DOHH2 (cell line): Measurements from ENCODE around the gene ZBTB16.

ENCODE experiments used
- H3F3A ChIP-seq: fragments of 200-600 bp; sonication (generic), shearing (Covaris generic); 2 replicates; pipeline ENCODE4 v1.6.0; 2016; ENCODE audit warnings: antibody characterized with exemption, mild to moderate bottlenecking; ENCODE audit not compliant: control insufficient read depth, insufficient read depth
- H3K27ac ChIP-seq: fragments of 200-600 bp; sonication (generic); 2 replicates; pipeline ENCODE4 v1.5.1; 2014; ENCODE audit warnings: low read depth, mild to moderate bottlenecking, low read length, moderate library complexity
- H3K27me3 ChIP-seq: fragments of 200-600 bp; sonication (generic); 2 replicates; pipeline ENCODE4 v1.6.1; 2014; ENCODE audit warnings: mild to moderate bottlenecking, low read length, mixed read lengths; ENCODE audit not compliant: control insufficient read depth
- H3K36me3 ChIP-seq: fragments of 200-600 bp; sonication (generic); 2 replicates; pipeline ENCODE4 v1.6.1; 2014; ENCODE audit warnings: mild to moderate bottlenecking, low read length, moderate library complexity, mixed read lengths; ENCODE audit not compliant: control insufficient read depth
- H3K4me1 ChIP-seq: fragments of 200-600 bp; sonication (generic); 2 replicates; pipeline ENCODE4 v1.6.1; 2014; ENCODE audit warnings: mild to moderate bottlenecking, low read length, mixed read lengths; ENCODE audit not compliant: control insufficient read depth
- H3K4me2 ChIP-seq: fragments of 200-600 bp; sonication (generic); 2 replicates; pipeline ENCODE4 v1.6.0; 2014; ENCODE audit warnings: mild to moderate bottlenecking, low read length, moderate library complexity
- H3K4me3 ChIP-seq: fragments of 200-600 bp; sonication (generic); 2 replicates; pipeline ENCODE4 v1.5.1; 2014; ENCODE audit warnings: mild to moderate bottlenecking, low read length, mixed read lengths
- H3K79me2 ChIP-seq: fragments of 200-600 bp; sonication (generic); 2 replicates; pipeline ENCODE4 v1.6.1; 2014; ENCODE audit warnings: mild to moderate bottlenecking, low read length, mixed read lengths; ENCODE audit not compliant: control insufficient read depth
- H3K9me2 ChIP-seq: fragments of 200-600 bp; sonication (generic); replicated peaks from 2 replicates; pipeline ENCODE4 v1.6.1; 2014; ENCODE audit warnings: mild to moderate bottlenecking, low read length, mixed read lengths; ENCODE audit not compliant: control insufficient read depth
- H3K9me3 ChIP-seq: fragments of 200-600 bp; sonication (generic); 2 replicates; pipeline ENCODE4 v1.6.1; 2014; ENCODE audit warnings: antibody characterized with exemption, low read length, mixed read lengths; ENCODE audit not compliant: control insufficient read depth, insufficient read depth
- H4K20me1 ChIP-seq: fragments of 200-600 bp; sonication (generic); 2 replicates; pipeline ENCODE4 v1.6.0; 2014; ENCODE audit warnings: low read depth, mild to moderate bottlenecking, antibody characterized with exemption, low read length, moderate library complexity; ENCODE audit not compliant: control insufficient read depth, insufficient read depth
- CTCF ChIP-seq: fragments of 200-600 bp; sonication (generic); IDR thresholded peaks from one replicate; pipeline ENCODE4 v1.5.1; 2014; ENCODE audit warnings: antibody characterized with exemption, mild to moderate bottlenecking, low read depth, low read length; ENCODE audit not compliant: poor library complexity, severe bottlenecking
- EZH2phosphoT487 ChIP-seq: fragments of 200-600 bp; sonication (generic); IDR thresholded peaks from 2 replicates; pipeline ENCODE4 v1.6.1; 2017; ENCODE audit warnings: borderline replicate concordance, mild to moderate bottlenecking, antibody characterized with exemption, low read length, moderate library complexity, mixed read lengths

ZBTB16 gene

GRCh38 chr11:114226356-114226755 lies 166.8 kb downstream of the ZBTB16 start:
- no peak for TF ChIP-seq CTCF
- no peak for TF ChIP-seq EZH2phosphoT487
- Histone ChIP-seq H3K9me3 (no peaks in the 10 kb centered on the region), H3K27me3 (peaks cover 29% of the 10 kb centered on the region), H3K4me1 (no peaks in the 10 kb centered on the region), H3K4me3 (no peak overlapping the region), H4K20me1 (no peaks in the 10 kb centered on the region), H3K36me3 (no peaks in the 10 kb centered on the region), H3K27ac (no peak overlapping the region), H3F3A (no peaks in the 10 kb centered on the region), H3K9me2 (no peaks in the 10 kb centered on the region), H3K79me2 (no peaks in the 10 kb centered on the region), H3K4me2 (no peak overlapping the region)

DNA sequence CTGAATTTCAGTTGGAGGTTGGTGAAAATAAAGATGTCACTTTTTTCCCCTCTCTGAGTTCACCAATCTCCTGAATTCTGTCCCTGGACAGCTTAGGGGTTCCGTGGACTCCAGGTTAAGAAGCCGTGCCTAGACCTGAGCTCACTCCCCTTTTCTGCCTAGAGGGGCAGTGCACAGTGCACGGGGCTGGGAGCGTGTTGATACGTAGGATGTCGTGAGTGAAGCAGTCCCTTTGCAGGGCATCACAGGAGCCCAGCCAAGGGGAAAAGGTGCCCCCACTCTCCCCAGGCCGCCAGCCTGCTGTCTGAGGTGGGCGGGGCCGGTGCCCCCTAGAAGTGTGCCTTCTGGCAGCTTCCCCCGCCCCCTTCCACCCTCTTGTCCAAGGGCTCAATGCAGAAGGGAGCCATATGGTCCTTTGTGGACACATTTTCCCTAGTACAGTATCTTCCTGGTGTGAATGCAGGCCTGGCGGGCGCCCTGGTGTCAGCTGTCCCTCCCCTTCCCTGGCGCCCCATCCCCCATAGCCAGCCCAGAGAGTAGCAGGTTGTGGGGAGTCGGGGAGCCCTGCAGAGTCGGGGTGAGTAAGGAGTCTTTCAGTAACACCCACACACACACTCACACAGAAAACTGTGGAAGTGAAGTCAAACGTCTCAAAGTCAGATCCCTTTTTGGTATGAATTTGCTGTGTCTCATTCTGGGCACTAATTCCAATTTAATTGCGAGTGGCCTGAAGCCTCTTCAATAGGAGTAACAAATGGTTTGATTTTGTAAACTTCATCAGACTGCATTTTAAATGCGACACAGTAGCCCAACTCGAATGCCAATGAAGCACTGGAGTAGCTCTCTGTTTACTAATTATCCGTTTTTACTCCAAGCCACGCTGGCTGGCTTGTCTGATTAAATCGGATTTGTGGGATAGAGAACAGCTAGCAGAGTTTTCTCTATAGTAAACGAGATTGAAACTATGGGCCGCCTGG lies 169.2 kb downstream of the ZBTB16 start:
- H3K4me1 ChIP-seq: no peaks in the 10 kb centered on the region

DNA sequence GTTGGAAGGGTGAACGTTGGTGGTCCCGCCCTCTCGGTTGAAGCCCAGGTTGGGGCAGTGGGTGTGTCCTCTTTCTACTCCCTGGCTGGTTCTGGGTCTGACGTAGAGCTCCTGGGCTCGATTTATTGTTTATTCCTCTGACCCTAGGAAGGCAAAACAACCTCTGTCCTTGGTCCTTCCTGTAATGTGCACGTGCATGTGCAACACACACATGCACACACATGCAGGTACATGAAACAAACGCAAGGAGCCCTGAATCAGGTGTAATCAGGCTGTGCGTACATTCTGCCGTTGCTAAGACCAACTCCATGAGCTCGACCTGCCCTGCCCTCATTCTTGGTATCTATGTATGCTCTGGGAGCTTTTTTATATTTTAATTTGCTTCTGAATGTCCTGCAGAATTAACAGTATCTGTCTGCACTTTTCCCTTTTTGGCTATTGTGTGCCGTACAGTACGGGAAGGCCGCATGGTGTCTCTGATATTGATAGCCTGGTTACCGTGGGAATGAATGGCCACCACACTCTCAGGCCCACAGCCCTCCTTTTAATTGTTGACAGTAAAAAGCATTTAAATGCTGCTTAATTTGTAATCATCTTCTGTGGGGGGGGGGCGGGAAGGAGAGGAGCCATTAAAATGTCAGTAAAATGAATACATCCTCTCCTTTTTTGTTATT lies 170.7 kb downstream of the ZBTB16 start:
- no peak for TF ChIP-seq CTCF
- no peak for TF ChIP-seq EZH2phosphoT487
- Histone ChIP-seq H3K27me3 (peaks cover 27% of the 10 kb centered on the region), H3K36me3 (no peaks in the 10 kb centered on the region), H3K79me2 (no peaks in the 10 kb centered on the region), H3F3A (no peaks in the 10 kb centered on the region), H3K27ac (no peak overlapping the region), H3K4me3 (no peak overlapping the region), H4K20me1 (no peaks in the 10 kb centered on the region), H3K9me2 (no peaks in the 10 kb centered on the region), H3K9me3 (no peaks in the 10 kb centered on the region), H3K4me2 (no peak overlapping the region), H3K4me1 (no peaks in the 10 kb centered on the region)

More for the DNA sequence above, 169.2 kb downstream of the ZBTB16 start:
- TF ChIP-seq CTCF: no peak
- Histone ChIP-seq H3K36me3 (no peaks in the 10 kb centered on the region), H3K9me2 (no peaks in the 10 kb centered on the region), H3K79me2 (no peaks in the 10 kb centered on the region), H3K27me3 (peaks cover 25% of the 10 kb centered on the region), H3K4me3 (no peak overlapping the region), H3F3A (no peaks in the 10 kb centered on the region), H3K27ac (no peak overlapping the region), H4K20me1 (no peaks in the 10 kb centered on the region), H3K9me3 (no peaks in the 10 kb centered on the region), H3K4me2 (no peak overlapping the region)
